Measurements from ENCODE around the gene LMAN1.

GRCh38 chr18:59293317-59293716, 65.7 kb downstream of the LMAN1 start:
- TF ChIP-seq CTCF (conservative IDR thresholded peaks at IDR 0.05) = no peak
- no peak for TF ChIP-seq ZFX (IDR thresholded peaks at IDR 0.05)
